ENCODE data around the gene ZACN. TPM values are rescaled to one million over a fixed set of nuclear protein-coding genes. Genes with fewer than 3 reads are reported as not detected.

Gene ZACN
- total and polyA plus RNA-seq, 7 donors: 0.08 to 1.6 (median 1.2) TPM; not detected in 3

GRCh38 chr17:76104140-76104895 lies 25.3 kb downstream of the ZACN start:
- Histone ChIP-seq H3K4me3 (peak overlapping the region; percentile 88), H3K27ac (peak overlapping the region; percentile 80), H3K9me3 (no peaks in the 10 kb centered on the region), H3K27me3 (ENCODE audit: insufficient read depth in 3 of 3, low read length in 2 of 3) (no peaks in the 10 kb centered on the region), H3K4me1 (peaks cover 14% of the 10 kb centered on the region), H3K36me3 (ENCODE audit: insufficient read depth in 1 of 2, low read depth in 1 of 2) (peaks cover 0 to 27% of the 10 kb centered on the region in 2 donors)
- ATAC-seq: no peak
- TF ChIP-seq CTCF (IDR thresholded peaks at IDR 0.05): no peak
- WGBS, 3 donors: 83 to 86% (median 85%) methylated on average over 29 of the region's 29 CpGs
- intact Hi-C loops (cut with DNase I): no loop called here
- no peak for DNase-seq

DNA sequence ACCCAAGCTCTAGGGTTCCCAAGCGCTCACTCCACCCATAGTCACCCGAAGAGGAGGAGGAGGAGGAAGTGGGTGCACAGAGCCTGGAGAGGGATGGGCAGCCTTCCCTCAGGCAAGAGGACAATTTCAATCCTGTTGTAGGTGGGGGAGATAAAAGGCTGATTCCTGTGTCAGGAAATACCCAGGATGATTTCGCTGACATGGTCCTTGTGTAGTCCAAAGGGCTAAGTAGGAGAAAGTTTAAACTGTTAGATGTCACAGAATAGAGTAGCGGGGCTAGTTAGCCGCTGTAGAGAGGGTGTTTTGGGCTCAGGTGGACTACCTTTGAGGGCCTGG lies 25.9 kb downstream of the ZACN start:
- DNase-seq (no peak), ATAC-seq (no peak)
- no peak for TF ChIP-seq CTCF (IDR thresholded peaks at IDR 0.05)
- intact Hi-C loops (cut with DNase I): no loop called here
- H3K27ac ChIP-seq: no peak overlapping the region
- H3K4me3 ChIP-seq: no peak overlapping the region
- peaks cover 0 to 22% of the 10 kb centered on the region in 2 donors for H3K36me3 ChIP-seq (ENCODE audit: insufficient read depth in 1 of 2, low read depth in 1 of 2)
- 75 to 88% (median 75%) methylated on average over 5 of the region's 5 CpGs for WGBS, 3 donors
- H3K9me3 ChIP-seq: no peaks in the 10 kb centered on the region
- no peaks in the 10 kb centered on the region for H3K27me3 ChIP-seq (ENCODE audit: insufficient read depth in 3 of 3, low read length in 2 of 3)
- peaks cover 14% of the 10 kb centered on the region for H3K4me1 ChIP-seq

DNA sequence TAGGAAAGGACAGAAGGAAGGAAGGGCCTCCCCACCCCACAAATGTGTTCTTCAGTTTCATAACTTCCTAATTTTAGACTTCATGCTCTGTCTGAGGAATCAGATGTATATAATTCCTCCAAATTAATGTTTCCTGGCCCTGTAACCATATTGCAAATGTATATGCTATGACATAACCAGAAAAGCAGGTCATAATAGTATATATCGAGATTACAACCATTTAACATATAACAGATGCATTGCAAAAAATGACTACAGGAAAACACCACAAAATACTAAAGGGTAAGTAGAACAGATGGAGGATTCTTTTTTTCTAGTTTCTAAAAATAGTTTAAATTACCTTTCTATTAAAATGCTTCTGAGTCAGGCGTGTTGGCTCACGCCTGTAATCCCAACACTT lies 27.7 kb downstream of the ZACN start:
- no peak for ATAC-seq
- TF ChIP-seq CTCF (IDR thresholded peaks at IDR 0.05): no peak

DNA sequence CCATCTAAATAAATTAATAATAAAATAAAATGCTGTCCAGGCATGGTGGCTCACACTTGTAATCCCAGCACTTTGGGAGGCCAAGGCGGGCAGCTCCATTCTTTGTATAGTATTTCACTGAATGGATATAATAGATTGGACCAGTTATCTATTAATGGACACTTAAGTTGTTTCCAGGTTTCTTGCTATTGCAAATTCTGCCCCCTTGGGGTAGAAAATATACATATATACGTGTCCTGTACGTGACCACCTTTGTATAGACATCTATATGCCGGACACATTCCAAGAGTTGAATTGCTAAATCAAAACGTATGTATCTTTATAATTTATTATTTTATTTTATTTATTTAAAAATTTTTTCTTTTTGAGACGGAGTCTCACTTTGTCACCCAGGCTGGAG lies 28.5 kb downstream of the ZACN start:
- WGBS, 3 donors: 87 to 93% (median 89%) methylated on average over 6 of the region's 6 CpGs
- no peaks in the 10 kb centered on the region for H3K27me3 ChIP-seq (ENCODE audit: insufficient read depth in 3 of 3, low read length in 2 of 3)
- DNase-seq: no peak
- TF ChIP-seq CTCF (IDR thresholded peaks at IDR 0.05): no peak
- no peaks in the 10 kb centered on the region for H3K9me3 ChIP-seq
- no peaks in the 10 kb centered on the region for H3K36me3 ChIP-seq (ENCODE audit: insufficient read depth in 1 of 2, low read depth in 1 of 2)
- ATAC-seq: no peak
- no peak overlapping the region for H3K4me3 ChIP-seq
- H3K4me1 ChIP-seq: peaks cover 9% of the 10 kb centered on the region
- H3K27ac ChIP-seq: no peak overlapping the region
- intact Hi-C loops (cut with DNase I): no loop called here

More for the DNA sequence above, 27.7 kb downstream of the ZACN start:
- peaks cover 14% of the 10 kb centered on the region for H3K4me1 ChIP-seq
- H3K36me3 ChIP-seq (ENCODE audit: insufficient read depth in 1 of 2, low read depth in 1 of 2): peaks cover 0 to 3% of the 10 kb centered on the region in 2 donors
- H3K4me3 ChIP-seq: no peak overlapping the region
- no peak for DNase-seq
- no peak overlapping the region for H3K27ac ChIP-seq
- WGBS, 3 donors: 57 to 70% (median 60%) methylated on average over 3 of the region's 3 CpGs
- no peaks in the 10 kb centered on the region for H3K27me3 ChIP-seq (ENCODE audit: insufficient read depth in 3 of 3, low read length in 2 of 3)
- no peaks in the 10 kb centered on the region for H3K9me3 ChIP-seq
- intact Hi-C loops (cut with DNase I): no loop called here

GRCh38 chr17:76111956-76112355 lies 33.0 kb downstream of the ZACN start:
- no peak for ATAC-seq

More at GRCh38 chr17:76111956-76112355, 33.0 kb downstream of the ZACN start:
- no peak overlapping the region for H3K4me3 ChIP-seq
- no peak for DNase-seq
- no peaks in the 10 kb centered on the region for H3K9me3 ChIP-seq
- TF ChIP-seq CTCF (IDR thresholded peaks at IDR 0.05): no peak
- no peaks in the 10 kb centered on the region for H3K36me3 ChIP-seq (ENCODE audit: insufficient read depth in 1 of 2, low read depth in 1 of 2)
- H3K27me3 ChIP-seq (ENCODE audit: insufficient read depth in 3 of 3, low read length in 2 of 3): no peaks in the 10 kb centered on the region
- intact Hi-C loops (cut with DNase I): loop anchor here in 1 of 2 donors (1.0 kb wide), 1 partner anchor 280 kb away; no protein-coding TSS in a partner anchor
- WGBS, 3 donors: 87 to 91% (median 89%) methylated on average over 2 of the region's 2 CpGs
- no peak overlapping the region for H3K27ac ChIP-seq
- no peaks in the 10 kb centered on the region for H3K4me1 ChIP-seq
